AG09319 (cell line): Measurements from ENCODE around the gene IMP3.
"Not testable (repeated sequence)": the region's sequence is repeated elsewhere in the genome, so short reads cannot be mapped to it uniquely, and the experiment has no call there.

Source experiments
- DNase-seq: peaks from one replicate; pipeline ENCODE4 v3.0.0-alpha.2; 2010; ENCODE audit warnings: low read depth; ENCODE audit errors: extremely low read depth
- CTCF ChIP-seq: IDR thresholded peaks from 2 replicates; pipeline ENCODE4 v1.5.1; 2011; ENCODE audit warnings: low read depth, mild to moderate bottlenecking, inconsistent platforms, low read length, moderate library complexity

Gene IMP3

GRCh38 chr15:75639709-75640482 lies at the start of gene IMP3:
Gene IMP3, minus strand, starts transcription at chr15:75640224. Its CDS starts 56 bp downstream, at chr15:75640168.
- peak; percentile 84 for DNase-seq

GRCh38 chr15:75689429-75689828 lies 49.4 kb upstream of the IMP3 start:
- not testable (repeated sequence) for DNase-seq

More at GRCh38 chr15:75639709-75640482, at the start of gene IMP3:
- TF ChIP-seq CTCF: no peak

- no peak for DNase-seq
- no peak for TF ChIP-seq CTCF
Observed at GRCh38 chr15:75688831-75689230, 48.8 kb upstream of the IMP3 start.

GRCh38 chr15:75688278-75688557 lies 48.2 kb upstream of the IMP3 start:
- TF ChIP-seq CTCF: no peak
- DNase-seq: no peak

GRCh38 chr15:75687486-75688277 lies 47.7 kb upstream of the IMP3 start:
- TF ChIP-seq CTCF: no peak
- DNase-seq: no peak

- not testable (repeated sequence) for DNase-seq
- peak; percentile 61 for TF ChIP-seq CTCF
Observed at GRCh38 chr15:75686212-75686642, 46.2 kb upstream of the IMP3 start.

- no peak for TF ChIP-seq CTCF
Observed at GRCh38 chr15:75685195-75685594, 45.2 kb upstream of the IMP3 start.

More at GRCh38 chr15:75685195-75685594, 45.2 kb upstream of the IMP3 start:
- DNase-seq: no peak
